Measurements from ENCODE around the gene ZNF484. TPM values are rescaled to one million over a fixed set of nuclear protein-coding genes. Genes with fewer than 3 reads are reported as not detected.
"Not testable (repeated sequence)": the region's sequence is repeated elsewhere in the genome, so short reads cannot be mapped to it uniquely, and the experiment has no call there.

Gene ZNF484
- polyA plus RNA-seq, 3 donors = 1.1 to 2.7 (median 1.8) TPM

DNA sequence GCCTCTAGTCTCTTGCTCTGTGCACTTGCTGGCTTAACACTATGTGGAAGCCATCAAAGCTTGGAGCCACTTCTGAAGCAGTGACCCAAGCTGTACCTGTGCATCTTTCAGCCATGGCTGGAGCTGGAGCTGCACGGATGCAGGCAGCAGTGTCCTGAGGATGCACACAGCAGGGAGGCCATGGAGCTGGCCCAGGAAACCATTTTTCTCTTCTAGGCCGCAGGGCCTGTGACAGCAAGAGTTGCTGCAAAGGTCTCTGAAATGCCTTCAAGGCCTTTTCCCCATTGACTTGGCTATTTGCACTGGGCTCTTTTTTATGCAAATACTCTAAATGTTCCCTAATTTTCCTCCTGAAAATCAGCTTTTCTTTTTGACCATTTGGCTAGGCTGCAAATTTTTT, 12.9 kb upstream of the ZNF484 start:
- Mint-ChIP-seq H3K4me1 (peaks cover 8% of the 10 kb centered on the region), H3K36me3 (no peaks in the 10 kb centered on the region), H3K27me3 (ENCODE audit: low read depth in 3 of 3) (peaks cover 17 to 24% (median 21%) of the 10 kb centered on the region in 3 donors), H3K9me3 (no peaks in the 10 kb centered on the region), H3K4me3 (no peak overlapping the region), H3K27ac (no peak overlapping the region)
- Histone ChIP-seq H3K4me1 (ENCODE audit: control insufficient read depth in 1 of 2, insufficient read depth in 2 of 2, low read length in 2 of 2) (peaks cover 0 to 4% of the 10 kb centered on the region in 2 donors), H4K20me1 (ENCODE audit: insufficient read depth, low read length) (no peaks in the 10 kb centered on the region), H3K4me2 (replicated peaks; ENCODE audit: extremely low read depth, low read length, poor library complexity, severe bottlenecking) (no peak overlapping the region), H3K9me3 (replicated peaks in 1 of 2; ENCODE audit: control insufficient read depth in 1 of 2, insufficient read depth in 1 of 2, low read length in 2 of 2) (no peaks in the 10 kb centered on the region), H2AFZ (ENCODE audit: insufficient read depth, low read depth, low read length, poor library complexity, severe bottlenecking) (no peak overlapping the region), H3K27me3 (ENCODE audit: control insufficient read depth in 2 of 2, insufficient read depth in 2 of 2, low read length in 2 of 2) (peaks cover 2 to 10% of the 10 kb centered on the region in 2 donors), H3K79me2 (ENCODE audit: insufficient read depth, low read length) (no peaks in the 10 kb centered on the region), H3K27ac (ENCODE audit: low read depth in 1 of 2, low read length in 2 of 2) (no peak overlapping the region), H3K36me3 (replicated peaks in 1 of 2; ENCODE audit: control insufficient read depth in 1 of 2, insufficient read depth in 2 of 2, low read length in 2 of 2) (no peaks in the 10 kb centered on the region), H3K4me3 (replicated peaks in 1 of 3; ENCODE audit: low read depth in 2 of 3, low read length in 3 of 3) (no peak overlapping the region), H3K9ac (ENCODE audit: insufficient read depth, low read length, poor library complexity, severe bottlenecking) (no peak overlapping the region)
- 96% methylated on average over 2 of the region's 2 CpGs for WGBS (ENCODE audit: insufficient coverage)
- DNase-seq = no peak
- intact Hi-C loops (cut with micrococcal nuclease) = no loop called here
- TF ChIP-seq, protein P1, sequence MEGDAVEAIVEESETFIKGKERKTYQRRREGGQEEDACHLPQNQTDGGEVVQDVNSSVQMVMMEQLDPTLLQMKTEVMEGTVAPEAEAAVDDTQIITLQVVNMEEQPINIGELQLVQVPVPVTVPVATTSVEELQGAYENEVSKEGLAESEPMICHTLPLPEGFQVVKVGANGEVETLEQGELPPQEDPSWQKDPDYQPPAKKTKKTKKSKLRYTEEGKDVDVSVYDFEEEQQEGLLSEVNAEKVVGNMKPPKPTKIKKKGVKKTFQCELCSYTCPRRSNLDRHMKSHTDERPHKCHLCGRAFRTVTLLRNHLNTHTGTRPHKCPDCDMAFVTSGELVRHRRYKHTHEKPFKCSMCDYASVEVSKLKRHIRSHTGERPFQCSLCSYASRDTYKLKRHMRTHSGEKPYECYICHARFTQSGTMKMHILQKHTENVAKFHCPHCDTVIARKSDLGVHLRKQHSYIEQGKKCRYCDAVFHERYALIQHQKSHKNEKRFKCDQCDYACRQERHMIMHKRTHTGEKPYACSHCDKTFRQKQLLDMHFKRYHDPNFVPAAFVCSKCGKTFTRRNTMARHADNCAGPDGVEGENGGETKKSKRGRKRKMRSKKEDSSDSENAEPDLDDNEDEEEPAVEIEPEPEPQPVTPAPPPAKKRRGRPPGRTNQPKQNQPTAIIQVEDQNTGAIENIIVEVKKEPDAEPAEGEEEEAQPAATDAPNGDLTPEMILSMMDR (IDR thresholded peaks at IDR 0.05) = no peak

- peaks cover 21 to 32% (median 27%) of the 10 kb centered on the region in 3 donors for H3K27me3 Mint-ChIP-seq (ENCODE audit: low read depth in 3 of 3)
- H3K36me3 ChIP-seq (replicated peaks in 1 of 2; ENCODE audit: control insufficient read depth in 1 of 2, insufficient read depth in 2 of 2, low read length in 2 of 2) = no peaks in the 10 kb centered on the region
- no peak overlapping the region for H3K4me3 ChIP-seq (replicated peaks in 1 of 3; ENCODE audit: low read depth in 2 of 3, low read length in 3 of 3)
- H3K4me1 ChIP-seq (ENCODE audit: control insufficient read depth in 1 of 2, insufficient read depth in 2 of 2, low read length in 2 of 2) = peaks cover 0 to 4% of the 10 kb centered on the region in 2 donors
- H3K79me2 ChIP-seq (ENCODE audit: insufficient read depth, low read length) = no peaks in the 10 kb centered on the region
- no peaks in the 10 kb centered on the region for H3K9me3 ChIP-seq (replicated peaks in 1 of 2; ENCODE audit: control insufficient read depth in 1 of 2, insufficient read depth in 1 of 2, low read length in 2 of 2)
- intact Hi-C loops (cut with micrococcal nuclease) = no loop called here
- H3K4me2 ChIP-seq (replicated peaks; ENCODE audit: extremely low read depth, low read length, poor library complexity, severe bottlenecking) = no peak overlapping the region
- H3K4me3 Mint-ChIP-seq = peak overlapping the region in 1 of 2 donors; percentile 61
- H3K27me3 ChIP-seq (ENCODE audit: control insufficient read depth in 2 of 2, insufficient read depth in 2 of 2, low read length in 2 of 2) = peaks cover 2 to 10% of the 10 kb centered on the region in 2 donors
- peaks cover 0 to 2% (median 0%) of the 10 kb centered on the region in 7 donors for H3K9me3 Mint-ChIP-seq
- H3K9ac ChIP-seq (ENCODE audit: insufficient read depth, low read length, poor library complexity, severe bottlenecking) = no peak overlapping the region
- H3K4me1 Mint-ChIP-seq = peaks cover 8% of the 10 kb centered on the region
- no peaks in the 10 kb centered on the region for H3K36me3 Mint-ChIP-seq
- H4K20me1 ChIP-seq (ENCODE audit: insufficient read depth, low read length) = no peaks in the 10 kb centered on the region
- TF ChIP-seq, protein P1 (IDR thresholded peaks at IDR 0.05) = no peak
- no peak overlapping the region for H3K27ac ChIP-seq (ENCODE audit: low read depth in 1 of 2, low read length in 2 of 2)
- H2AFZ ChIP-seq (ENCODE audit: insufficient read depth, low read depth, low read length, poor library complexity, severe bottlenecking) = no peak overlapping the region
- DNase-seq = no peak
- no peak overlapping the region for H3K27ac Mint-ChIP-seq
- 67% methylated on average over 5 of the region's 5 CpGs for WGBS (ENCODE audit: insufficient coverage)
Measured at GRCh38 chr9:92887880-92888338, 10.1 kb upstream of the ZNF484 start.

- H3K4me3 ChIP-seq (replicated peaks in 1 of 3; ENCODE audit: low read depth in 2 of 3, low read length in 3 of 3); DNase-seq; H3K79me2 ChIP-seq (ENCODE audit: insufficient read depth, low read length); H3K4me1 ChIP-seq (ENCODE audit: control insufficient read depth in 1 of 2, insufficient read depth in 2 of 2, low read length in 2 of 2); H3K9ac ChIP-seq (ENCODE audit: insufficient read depth, low read length, poor library complexity, severe bottlenecking); H3K4me2 ChIP-seq (replicated peaks; ENCODE audit: extremely low read depth, low read length, poor library complexity, severe bottlenecking); H3K27ac Mint-ChIP-seq; intact Hi-C loops (cut with micrococcal nuclease); H3K27ac ChIP-seq (ENCODE audit: low read depth in 1 of 2, low read length in 2 of 2); H3K36me3 Mint-ChIP-seq; H3K9me3 Mint-ChIP-seq; H3K4me1 Mint-ChIP-seq; H3K4me3 Mint-ChIP-seq; H2AFZ ChIP-seq (ENCODE audit: insufficient read depth, low read depth, low read length, poor library complexity, severe bottlenecking); H3K9me3 ChIP-seq (replicated peaks in 1 of 2; ENCODE audit: control insufficient read depth in 1 of 2, insufficient read depth in 1 of 2, low read length in 2 of 2); H4K20me1 ChIP-seq (ENCODE audit: insufficient read depth, low read length); H3K36me3 ChIP-seq (replicated peaks in 1 of 2; ENCODE audit: control insufficient read depth in 1 of 2, insufficient read depth in 2 of 2, low read length in 2 of 2): not testable (repeated sequence)
- whole genome bisulfite sequencing (ENCODE audit: insufficient coverage) = 27% methylated on average over 5 of the region's 8 CpGs
- H3K27me3 ChIP-seq (ENCODE audit: control insufficient read depth in 2 of 2, insufficient read depth in 2 of 2, low read length in 2 of 2) = peaks cover 2 to 10% of the 10 kb centered on the region in 2 donors
- peaks cover 19 to 32% (median 27%) of the 10 kb centered on the region in 3 donors for H3K27me3 Mint-ChIP-seq (ENCODE audit: low read depth in 3 of 3)
Measured at GRCh38 chr9:92886846-92887610, 9.2 kb upstream of the ZNF484 start.

Data from CD14-positive monocyte (primary cell).